GM12891 (cell line): ENCODE results near the gene CES2.

Experiments
- POLR2A ChIP-seq: IDR thresholded peaks from 2 replicates; pipeline ENCODE4 v1.6.1; 2011; ENCODE audit warnings: low read depth, low read length, control low read depth
- POLR2AphosphoS5 ChIP-seq: IDR thresholded peaks from 2 replicates; pipeline ENCODE4 v1.6.1; 2011; ENCODE audit warnings: low read depth, low read length, control low read depth
- SPI1 ChIP-seq: IDR thresholded peaks from 2 replicates; pipeline ENCODE4 v1.6.1; 2011; ENCODE audit warnings: low read depth, low read length, control low read depth
- TAF1 ChIP-seq: IDR thresholded peaks from 2 replicates; pipeline ENCODE4 v1.6.1; 2011; ENCODE audit warnings: low read depth, low read length, control low read depth

DNA sequence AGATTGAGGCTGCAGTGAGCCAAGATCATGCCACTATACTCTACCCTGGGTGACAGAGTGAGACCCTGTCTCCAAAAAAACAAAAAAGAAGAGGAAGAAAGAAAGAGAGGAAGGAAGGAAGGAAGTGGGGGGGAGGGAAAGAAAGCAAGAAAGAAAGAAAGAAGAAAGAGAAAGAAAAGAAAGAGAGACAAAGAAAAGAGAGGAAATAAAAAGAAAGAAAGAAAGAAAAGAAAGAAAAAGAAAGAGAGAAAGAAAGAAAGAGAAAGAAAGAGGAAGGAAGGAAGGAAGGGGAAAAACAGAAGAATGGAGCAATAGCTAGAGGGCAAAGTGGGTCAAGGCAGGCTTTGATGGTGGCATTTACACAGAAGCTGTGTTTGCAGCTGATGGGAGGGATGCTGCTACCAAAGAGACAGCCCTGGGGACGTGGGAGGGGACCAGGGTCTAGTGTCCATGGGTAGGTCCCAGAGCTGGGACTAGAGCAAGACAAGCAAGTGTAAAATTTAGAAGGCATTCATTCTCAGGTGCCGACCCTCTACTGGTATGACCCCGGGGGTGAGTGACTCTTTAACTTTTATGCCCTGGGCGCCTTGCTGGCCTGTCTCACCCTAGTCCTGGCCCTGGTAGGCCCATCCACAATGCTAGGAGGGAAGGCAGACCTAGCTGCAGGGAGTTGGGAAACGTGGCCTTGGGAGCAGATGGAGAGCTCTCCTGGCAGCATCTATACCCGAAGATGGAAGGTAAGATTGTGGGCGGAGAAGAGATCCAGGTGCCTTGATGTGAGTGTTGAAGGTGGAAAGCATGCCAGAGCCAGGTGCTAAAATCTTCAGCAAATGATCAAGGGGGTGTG, 23.8 kb downstream of the CES2 start:
- TF ChIP-seq POLR2A: no peak
- TF ChIP-seq SPI1: no peak
- no peak for TF ChIP-seq POLR2AphosphoS5
- TF ChIP-seq TAF1: no peak
